GM23248 (cell line): ENCODE measurements around the gene GALNT2.

Experiments used
- EZH2 ChIP-seq: fragments of 200-600 bp; sonication (generic); IDR thresholded peaks from 2 replicates; pipeline ENCODE4 v1.6.1; 2018; ENCODE audit warnings: antibody characterized with exemption, mild to moderate bottlenecking; ENCODE audit not compliant: insufficient read depth, poor library complexity, severe bottlenecking
- EZH2phosphoT487 ChIP-seq: fragments of 200-600 bp; sonication (generic); IDR thresholded peaks from 2 replicates; pipeline ENCODE4 v1.6.1; 2018; ENCODE audit warnings: antibody characterized with exemption, moderate library complexity, mild to moderate bottlenecking, low read depth; ENCODE audit not compliant: insufficient read depth

- TF ChIP-seq EZH2 (no peak), EZH2phosphoT487 (no peak)
Observed at GRCh38 chr1:230286890-230287269, 219.8 kb downstream of the GALNT2 start.
